ENCODE results near the gene C2orf76. TPM values are rescaled to one million over a fixed set of nuclear protein-coding genes. Genes with fewer than 3 reads are reported as not detected.

Gene C2orf76
- total and polyA plus RNA-seq, 4 experiments from 2014 or later = 8.8 to 28.0 (median 14.6) TPM

DNA sequence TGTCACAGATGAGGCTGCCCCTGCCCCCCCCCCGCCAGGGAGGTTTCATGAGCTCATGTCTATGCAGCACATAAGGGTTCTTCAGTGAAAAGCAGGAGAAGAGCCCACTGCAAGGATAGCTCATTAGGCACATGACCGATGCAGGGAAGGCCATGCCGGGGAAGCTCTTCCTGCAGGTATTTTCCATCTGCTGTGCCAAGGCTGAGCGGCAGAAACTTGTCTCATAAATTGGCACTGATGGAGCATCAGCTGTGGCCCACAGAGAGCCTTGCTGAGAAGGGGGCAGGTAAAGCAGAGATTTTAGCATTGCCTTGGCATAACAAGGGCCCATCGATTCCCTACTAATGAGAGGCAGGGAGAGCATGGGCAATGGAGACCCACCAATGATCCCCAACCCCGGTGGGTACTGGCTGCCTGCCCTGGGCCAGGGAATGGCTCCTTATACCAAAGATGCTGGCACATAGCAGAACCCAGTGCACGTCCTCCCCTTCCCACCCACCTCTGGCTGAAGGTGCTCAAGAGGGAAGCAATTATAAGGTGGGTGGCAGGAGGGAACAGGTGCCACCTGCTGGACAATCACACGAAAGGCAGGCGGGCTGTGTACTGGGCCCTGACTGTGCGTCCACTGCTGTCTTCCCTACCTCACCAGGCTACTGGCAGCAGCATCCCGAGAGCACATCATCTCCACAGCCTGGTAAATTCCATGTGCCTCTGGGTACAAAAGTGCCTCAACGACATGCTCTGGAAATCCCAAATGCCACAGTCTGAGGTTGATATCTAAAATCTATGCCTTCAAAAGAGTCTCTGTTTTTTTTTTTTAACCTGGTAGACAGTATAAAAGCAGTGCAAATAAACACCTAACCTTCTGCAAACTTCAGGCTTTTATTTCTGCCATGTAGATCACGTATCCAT lies 101.6 kb downstream of the C2orf76 start:
- Histone ChIP-seq H3K36me3 (ENCODE audit: insufficient read depth, low read length) (no peaks in the 10 kb centered on the region), H3K9me3 (ENCODE audit: control insufficient read depth in 1 of 2, low read length in 2 of 2) (no peaks in the 10 kb centered on the region), H3K27me3 (ENCODE audit: insufficient read depth, low read length) (no peaks in the 10 kb centered on the region), H3K4me3 (ENCODE audit: low read length in 2 of 2) (no peak overlapping the region), H3K27ac (ENCODE audit: low read depth, low read length) (no peak overlapping the region), H3K4me1 (ENCODE audit: insufficient read depth, low read length) (no peaks in the 10 kb centered on the region)
- Mint-ChIP-seq H3K36me3 (no peaks in the 10 kb centered on the region), H3K4me3 (no peak overlapping the region), H3K27ac (no peak overlapping the region), H3K4me1 (no peaks in the 10 kb centered on the region), H3K9me3 (peaks cover 0 to 2% (median 0%) of the 10 kb centered on the region in 8 donors), H3K27me3 (peaks cover 2 to 4% of the 10 kb centered on the region in 2 donors)
- DNase-seq = peak in 3 of 5 donors; percentile 5 to 11 (median 9)
- CTCF ChIA-PET (ENCODE audit: partially characterized antibody) = interaction anchor here (0.6 to 2.8 kb wide), 7 partner anchors 10 to 1218 kb away, joined by 3 to 8 read pairs (median 4); no protein-coding TSS in a partner anchor
- intact Hi-C loops (cut with micrococcal nuclease) = loop anchor here (10.0 kb wide), 2 partner anchors 380 to 1220 kb away; no protein-coding TSS in a partner anchor
- POLR2A ChIA-PET (ENCODE audit: partially characterized antibody) = interaction anchor here (0.6 kb wide), 1 partner anchor 16 kb away, joined by 4 read pairs; no protein-coding TSS in a partner anchor

DNA sequence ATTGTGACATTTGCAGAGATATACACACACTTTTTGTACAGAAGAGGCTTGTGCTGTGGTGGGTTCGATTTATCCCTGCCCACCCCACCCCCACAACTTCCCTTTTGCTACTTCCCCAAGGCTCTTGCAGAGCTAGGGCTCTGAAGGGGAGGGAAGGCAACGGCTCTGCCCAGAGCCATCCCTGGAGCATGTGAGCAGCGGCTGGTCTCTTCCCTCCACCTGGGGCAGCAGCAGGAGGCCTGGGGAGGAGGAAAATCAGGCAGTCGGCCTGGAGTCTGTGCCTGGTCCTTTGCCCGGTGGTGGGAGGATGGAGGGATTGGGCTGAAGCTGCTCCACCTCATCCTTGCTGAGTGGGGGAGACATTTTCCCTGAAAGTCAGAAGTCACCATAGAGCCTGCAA lies 103.0 kb downstream of the C2orf76 start:
- Mint-ChIP-seq H3K4me3 (no peak overlapping the region), H3K9me3 (peaks cover 0 to 2% (median 0%) of the 10 kb centered on the region in 8 donors), H3K27ac (no peak overlapping the region), H3K4me1 (no peaks in the 10 kb centered on the region), H3K27me3 (peaks cover 2 to 4% of the 10 kb centered on the region in 2 donors), H3K36me3 (no peaks in the 10 kb centered on the region)
- POLR2A ChIA-PET (ENCODE audit: partially characterized antibody) = no interaction called here
- H3K4me1 ChIP-seq (ENCODE audit: insufficient read depth, low read length) = no peaks in the 10 kb centered on the region
- no peaks in the 10 kb centered on the region for H3K9me3 ChIP-seq (ENCODE audit: control insufficient read depth in 1 of 2, low read length in 2 of 2)
- no peaks in the 10 kb centered on the region for H3K36me3 ChIP-seq (ENCODE audit: insufficient read depth, low read length)
- no peaks in the 10 kb centered on the region for H3K27me3 ChIP-seq (ENCODE audit: insufficient read depth, low read length)
- H3K27ac ChIP-seq (ENCODE audit: low read depth, low read length) = no peak overlapping the region
- DNase-seq = no peak
- CTCF ChIA-PET (ENCODE audit: partially characterized antibody) = interaction anchor here (1.7 kb wide), 1 partner anchor 15 kb away, joined by 5 read pairs; no protein-coding TSS in a partner anchor
- H3K4me3 ChIP-seq (ENCODE audit: low read length in 2 of 2) = no peak overlapping the region
- intact Hi-C loops (cut with micrococcal nuclease) = loop anchor here (10.0 kb wide), 2 partner anchors 379 to 1219 kb away; no protein-coding TSS in a partner anchor

DNA sequence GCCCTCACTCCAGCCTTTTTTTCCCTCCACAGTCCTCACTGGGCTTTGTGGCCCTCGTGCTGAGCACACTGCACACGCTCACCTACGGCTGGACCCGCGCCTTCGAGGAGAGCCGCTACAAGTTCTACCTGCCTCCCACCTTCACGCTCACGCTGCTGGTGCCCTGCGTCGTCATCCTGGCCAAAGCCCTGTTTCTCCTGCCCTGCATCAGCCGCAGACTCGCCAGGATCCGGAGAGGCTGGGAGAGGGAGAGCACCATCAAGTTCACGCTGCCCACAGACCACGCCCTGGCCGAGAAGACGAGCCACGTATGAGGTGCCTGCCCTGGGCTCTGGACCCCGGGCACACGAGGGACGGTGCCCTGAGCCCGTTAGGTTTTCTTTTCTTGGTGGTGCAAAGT lies 103.6 kb downstream of the C2orf76 start:
- Mint-ChIP-seq H3K27ac (peak overlapping the region in 1 of 7 donors; percentile 32), H3K9me3 (peaks cover 0 to 2% (median 0%) of the 10 kb centered on the region in 8 donors), H3K4me1 (no peaks in the 10 kb centered on the region), H3K36me3 (no peaks in the 10 kb centered on the region), H3K4me3 (no peak overlapping the region), H3K27me3 (peaks cover 2 to 4% of the 10 kb centered on the region in 2 donors)
- Histone ChIP-seq H3K36me3 (ENCODE audit: insufficient read depth, low read length) (no peaks in the 10 kb centered on the region), H3K4me1 (ENCODE audit: insufficient read depth, low read length) (no peaks in the 10 kb centered on the region), H3K27me3 (ENCODE audit: insufficient read depth, low read length) (no peaks in the 10 kb centered on the region), H3K27ac (ENCODE audit: low read depth, low read length) (no peak overlapping the region), H3K9me3 (ENCODE audit: control insufficient read depth in 1 of 2, low read length in 2 of 2) (no peaks in the 10 kb centered on the region), H3K4me3 (ENCODE audit: low read length in 2 of 2) (no peak overlapping the region)
- no peak for DNase-seq
- POLR2A ChIA-PET (ENCODE audit: partially characterized antibody) = no interaction called here
- intact Hi-C loops (cut with micrococcal nuclease) = loop anchor here (10.0 kb wide), 2 partner anchors 378 to 1218 kb away; no protein-coding TSS in a partner anchor
- CTCF ChIA-PET (ENCODE audit: partially characterized antibody) = no interaction called here

DNA sequence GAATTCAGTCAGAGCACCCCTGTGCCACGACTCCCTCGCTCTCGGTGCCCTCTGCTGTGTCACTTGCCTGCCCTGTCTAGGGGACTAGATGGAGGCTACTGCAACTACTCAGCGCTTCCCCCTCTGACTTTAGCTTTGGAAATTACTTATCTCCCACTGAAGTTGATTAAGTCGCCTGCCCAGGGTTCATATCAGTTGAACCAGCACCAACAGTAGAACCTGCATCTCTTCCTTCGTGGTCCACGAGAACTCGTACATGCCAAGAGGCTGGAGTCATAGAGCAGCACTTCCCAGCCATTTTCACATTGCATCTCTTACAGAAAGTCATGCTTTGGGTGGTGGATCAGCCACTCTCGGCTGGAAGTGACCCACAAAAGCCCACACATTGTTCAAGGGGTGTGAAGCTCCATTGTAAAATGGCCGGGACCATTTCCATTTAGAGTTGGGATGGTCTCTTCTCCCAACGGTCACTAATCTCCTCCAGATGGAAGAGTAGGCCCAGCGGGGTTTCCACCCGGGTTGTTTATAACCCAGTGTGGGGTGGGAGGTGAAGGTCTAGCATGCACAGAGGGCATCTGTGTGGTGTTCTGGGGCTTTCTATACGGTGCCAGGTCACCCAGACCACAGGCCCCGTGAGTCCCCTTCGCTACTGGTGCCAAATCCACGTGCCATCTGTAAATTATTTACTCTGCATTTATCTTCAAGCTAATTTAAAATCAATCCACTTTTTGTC lies 105.0 kb downstream of the C2orf76 start:
- H3K9me3 Mint-ChIP-seq = no peaks in the 10 kb centered on the region
- H3K9me3 ChIP-seq (ENCODE audit: control insufficient read depth in 1 of 2, low read length in 2 of 2) = no peaks in the 10 kb centered on the region
- H3K4me1 Mint-ChIP-seq = no peaks in the 10 kb centered on the region
- no peak for DNase-seq
- CTCF ChIA-PET (ENCODE audit: partially characterized antibody) = no interaction called here
- H3K27me3 Mint-ChIP-seq = peaks cover 2 to 4% of the 10 kb centered on the region in 2 donors
- H3K27me3 ChIP-seq (ENCODE audit: insufficient read depth, low read length) = no peaks in the 10 kb centered on the region
- no peak overlapping the region for H3K27ac ChIP-seq (ENCODE audit: low read depth, low read length)
- no peak overlapping the region for H3K27ac Mint-ChIP-seq
- intact Hi-C loops (cut with micrococcal nuclease) = loop anchor here (10.0 kb wide), 2 partner anchors 377 to 1217 kb away; no protein-coding TSS in a partner anchor
- H3K4me3 ChIP-seq (ENCODE audit: low read length in 2 of 2) = no peak overlapping the region
- no peaks in the 10 kb centered on the region for H3K36me3 Mint-ChIP-seq
- H3K4me1 ChIP-seq (ENCODE audit: insufficient read depth, low read length) = no peaks in the 10 kb centered on the region
- POLR2A ChIA-PET (ENCODE audit: partially characterized antibody) = no interaction called here
- no peak overlapping the region for H3K4me3 Mint-ChIP-seq
- no peaks in the 10 kb centered on the region for H3K36me3 ChIP-seq (ENCODE audit: insufficient read depth, low read length)

DNA sequence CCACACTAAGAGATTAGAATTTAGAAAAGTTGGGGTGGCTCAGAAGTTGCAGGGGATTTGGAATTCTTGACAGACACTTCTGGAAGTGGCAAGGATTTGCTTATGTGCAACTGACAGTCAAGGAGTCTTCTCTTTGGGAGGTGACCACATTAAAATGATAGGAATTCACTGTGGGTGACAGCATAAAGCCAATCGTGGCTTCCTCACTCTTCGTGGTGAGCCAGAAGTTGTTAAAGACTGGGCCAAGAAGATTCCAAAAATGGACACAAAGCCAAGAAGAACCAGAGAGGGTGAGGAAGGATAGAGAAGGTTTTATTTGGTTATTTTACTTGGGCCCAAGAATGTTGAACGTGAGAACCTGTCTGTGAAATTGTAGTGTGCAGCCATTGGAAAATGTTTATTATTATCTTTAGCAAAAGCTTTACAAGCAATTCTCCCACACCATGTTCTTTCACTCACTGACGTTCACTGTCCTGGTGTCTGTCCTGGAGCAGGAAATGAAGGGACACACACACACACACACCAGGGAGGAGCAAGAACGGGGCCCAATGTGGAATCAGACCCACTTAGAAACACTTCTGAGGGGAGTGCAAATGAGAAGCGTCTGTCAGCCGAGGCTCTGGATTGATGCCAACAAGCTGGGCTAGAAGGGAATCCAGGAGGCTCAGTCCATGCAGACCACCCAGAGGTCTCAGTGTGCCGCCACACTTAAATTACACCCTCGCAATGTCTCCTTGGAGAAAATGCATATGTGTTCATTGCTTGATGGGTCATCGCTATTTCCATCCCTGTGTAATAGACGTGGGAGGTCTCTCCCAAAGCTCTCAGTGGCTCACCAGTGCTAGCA lies 105.8 kb downstream of the C2orf76 start:
- intact Hi-C loops (cut with micrococcal nuclease) = loop anchor here (10.0 kb wide), 2 partner anchors 376 to 1216 kb away; no protein-coding TSS in a partner anchor
- no peaks in the 10 kb centered on the region for H3K36me3 ChIP-seq (ENCODE audit: insufficient read depth, low read length)
- Mint-ChIP-seq H3K4me3 (no peak overlapping the region), H3K9me3 (no peaks in the 10 kb centered on the region), H3K4me1 (no peaks in the 10 kb centered on the region), H3K27ac (no peak overlapping the region), H3K36me3 (no peaks in the 10 kb centered on the region), H3K27me3 (peaks cover 0 to 3% of the 10 kb centered on the region in 2 donors)
- H3K4me3 ChIP-seq (ENCODE audit: low read length in 2 of 2) = no peak overlapping the region
- no peaks in the 10 kb centered on the region for H3K27me3 ChIP-seq (ENCODE audit: insufficient read depth, low read length)
- CTCF ChIA-PET (ENCODE audit: partially characterized antibody) = no interaction called here
- POLR2A ChIA-PET (ENCODE audit: partially characterized antibody) = no interaction called here
- DNase-seq = no peak
- H3K27ac ChIP-seq (ENCODE audit: low read depth, low read length) = no peak overlapping the region
- H3K9me3 ChIP-seq (ENCODE audit: control insufficient read depth in 1 of 2, low read length in 2 of 2) = no peaks in the 10 kb centered on the region
- H3K4me1 ChIP-seq (ENCODE audit: insufficient read depth, low read length) = no peaks in the 10 kb centered on the region

DNA sequence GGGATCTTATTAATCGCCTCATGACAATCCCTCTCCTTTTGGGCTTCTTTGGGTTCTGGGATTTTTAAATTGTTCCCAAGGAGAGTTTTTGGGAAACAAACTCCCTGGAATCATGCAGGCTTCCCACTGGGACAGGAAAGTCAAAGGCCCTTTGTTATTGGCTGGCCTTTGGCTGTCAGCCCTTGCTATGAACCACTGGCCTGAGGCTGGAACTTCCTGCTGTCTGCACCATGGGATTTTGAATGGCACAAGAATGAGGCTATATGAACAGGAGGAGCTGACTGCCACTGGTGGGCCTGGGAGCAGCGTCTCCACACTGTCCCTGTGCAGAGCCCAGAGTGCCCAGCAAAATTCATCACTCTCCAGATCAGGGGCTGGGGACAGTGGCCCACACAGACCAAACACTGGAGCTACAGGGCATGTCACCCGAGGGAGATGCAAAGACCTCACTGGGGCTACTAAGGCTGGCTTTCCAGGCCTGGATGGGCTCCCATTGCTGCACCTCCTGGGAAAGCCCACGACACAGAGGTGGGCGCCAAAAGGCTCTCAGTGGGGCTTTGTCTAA lies 107.3 kb downstream of the C2orf76 start:
- Histone ChIP-seq H3K27me3 (ENCODE audit: insufficient read depth, low read length) (no peaks in the 10 kb centered on the region), H3K9me3 (ENCODE audit: control insufficient read depth in 1 of 2, low read length in 2 of 2) (no peaks in the 10 kb centered on the region), H3K4me3 (ENCODE audit: low read length in 2 of 2) (no peak overlapping the region), H3K27ac (ENCODE audit: low read depth, low read length) (no peak overlapping the region), H3K4me1 (ENCODE audit: insufficient read depth, low read length) (no peaks in the 10 kb centered on the region), H3K36me3 (ENCODE audit: insufficient read depth, low read length) (no peaks in the 10 kb centered on the region)
- DNase-seq = no peak
- intact Hi-C loops (cut with micrococcal nuclease) = no loop called here
- H3K36me3 Mint-ChIP-seq = no peaks in the 10 kb centered on the region
- H3K27ac Mint-ChIP-seq = no peak overlapping the region
- ChIA-PET POLR2A (ENCODE audit: partially characterized antibody) (no interaction called here), CTCF (ENCODE audit: partially characterized antibody) (no interaction called here)
- H3K4me3 Mint-ChIP-seq = no peak overlapping the region
- no peaks in the 10 kb centered on the region for H3K4me1 Mint-ChIP-seq
- no peaks in the 10 kb centered on the region for H3K9me3 Mint-ChIP-seq
- H3K27me3 Mint-ChIP-seq = peaks cover 0 to 2% of the 10 kb centered on the region in 2 donors
